Suprapubic skin (tissue), 4 donors: ENCODE results near the gene DLAT. TPM values are rescaled to one million over a fixed set of nuclear protein-coding genes. Genes with fewer than 3 reads are reported as not detected.
"Not testable (repeated sequence)": the region's sequence is repeated elsewhere in the genome, so short reads cannot be mapped to it uniquely, and the experiment has no call there.

Source experiments
- DNase-seq, 2 donors: peaks; one replicate each; pipeline ENCODE4 v3.0.0-alpha.2; 2019; ENCODE audit warnings: low spot score in 2 of 2
- H3K27ac ChIP-seq: fragments of 200-600 bp; sonication (generic); one replicate; pipeline ENCODE4 v1.5.1; 2019
- H3K27me3 ChIP-seq: fragments of 200-600 bp; sonication (generic); one replicate; pipeline ENCODE4 v1.5.1; 2019
- H3K36me3 ChIP-seq: fragments of 200-600 bp; sonication (generic); one replicate; pipeline ENCODE4 v1.5.1; 2019
- H3K4me1 ChIP-seq: fragments of 200-600 bp; sonication (generic); one replicate; pipeline ENCODE4 v1.5.1; 2019
- H3K4me3 ChIP-seq: fragments of 200-600 bp; sonication (generic); one replicate; pipeline ENCODE4 v1.5.1; 2019; ENCODE audit warnings: mild to moderate bottlenecking
- H3K9me3 ChIP-seq: fragments of 200-600 bp; sonication (generic); one replicate; pipeline ENCODE4 v1.5.1; 2019
- CTCF ChIP-seq, 2 donors: fragments of 200-600 bp in 1 of 2; fragments of 450-650 bp in 1 of 2; sonication (generic) in 1 of 2; IDR thresholded peaks; one replicate each; pipeline ENCODE4 v1.5.1; 2016 to 2019; ENCODE audit warnings: antibody characterized with exemption in 2 of 2, mild to moderate bottlenecking in 1 of 2, moderate library complexity in 1 of 2
- EP300 ChIP-seq: sonication (generic); formaldehyde crosslinking; IDR thresholded peaks from one replicate; pipeline ENCODE4 v1.6.1; 2017; ENCODE audit warnings: antibody characterized with exemption
- POLR2A ChIP-seq, 2 donors: fragments of 450-650 bp; IDR thresholded peaks; one replicate each; pipeline ENCODE4 v1.6.1; 2017; ENCODE audit warnings: antibody characterized with exemption in 2 of 2, mild to moderate bottlenecking in 2 of 2, moderate library complexity in 2 of 2
- POLR2AphosphoS5 ChIP-seq, 3 donors: sonication (generic); formaldehyde crosslinking; IDR thresholded peaks; one replicate each; pipeline ENCODE4 v1.6.1; 2017; ENCODE audit warnings: antibody characterized with exemption in 3 of 3
- WGBS: methylation state at CpG from one replicate; pipeline ENCODE4 v1.1.5; 2018; 5-methylcytosine and 5-hydroxymethylcytosine counted together
- total RNA-seq, 4 donors: library from RNA; depleted of rRNA; stranded (reverse); fragments of >200 nt; gene quantifications; one replicate each; pipeline ENCODE4 v1.1.0, GENCODE V29; 2016

The DLAT gene
- total RNA-seq, 4 donors from 2014 or later = 16.0 to 32.5 (median 24.4) TPM

GRCh38 chr11:112087212-112087611 lies 62.0 kb downstream of the DLAT start:
- Histone ChIP-seq H3K4me1 (peaks cover 37% of the 10 kb centered on the region), H3K4me3 (peak overlapping the region; percentile 93), H3K9me3 (no peaks in the 10 kb centered on the region), H3K27me3 (no peaks in the 10 kb centered on the region), H3K27ac (peak overlapping the region; percentile 83), H3K36me3 (peaks cover 64% of the 10 kb centered on the region)
- no peak for TF ChIP-seq POLR2A (IDR thresholded peaks at IDR 0.05)
- no peak for TF ChIP-seq CTCF (IDR thresholded peaks at IDR 0.05)
- no peak for TF ChIP-seq EP300
- TF ChIP-seq POLR2AphosphoS5 (IDR thresholded peaks at IDR 0.05) = no peak
- DNase-seq = no peak
- 20% methylated on average over 10 of the region's 10 CpGs for WGBS

DNA sequence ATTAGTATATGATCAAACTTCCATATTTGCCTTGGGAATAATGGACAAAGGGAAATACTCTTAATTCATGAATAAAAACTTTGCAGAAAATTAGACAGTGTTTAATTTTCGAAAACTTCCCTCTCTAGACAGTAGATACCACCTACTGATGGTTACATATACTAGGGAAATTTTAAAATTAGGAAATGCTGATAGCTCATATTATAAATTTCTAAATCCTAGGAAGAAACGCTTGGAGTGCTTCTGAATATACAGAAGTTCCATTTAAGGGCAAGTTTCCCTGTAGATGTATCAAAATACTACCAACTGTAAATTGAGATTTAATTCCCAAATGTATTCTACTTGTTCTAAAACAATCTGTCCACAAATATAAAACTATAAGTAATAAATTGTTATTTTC lies 70.1 kb downstream of the DLAT start:
- H3K36me3 ChIP-seq = peaks cover 69% of the 10 kb centered on the region
- 95% methylated on average over 2 of the region's 2 CpGs for WGBS

DNA sequence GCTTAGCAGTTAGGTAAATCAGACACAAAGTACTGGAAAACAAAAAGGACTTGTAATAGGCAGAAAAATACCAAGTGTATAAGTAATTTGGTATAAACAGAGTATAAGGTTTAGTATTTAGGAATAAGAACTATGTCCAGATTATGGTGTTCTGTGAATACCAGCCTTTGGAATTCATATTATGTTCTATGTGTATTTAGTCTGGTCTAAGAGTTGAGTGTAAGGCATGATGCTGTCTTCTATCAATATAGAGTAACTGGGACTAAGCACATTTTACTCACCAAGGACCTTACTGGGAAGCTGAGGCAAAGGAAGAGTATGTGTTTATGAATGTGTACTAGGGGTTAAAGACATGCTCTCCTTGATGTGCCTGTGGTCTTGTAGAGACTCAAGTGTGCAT lies 71.0 kb downstream of the DLAT start:
- Histone ChIP-seq H3K9me3 (no peaks in the 10 kb centered on the region), H3K27me3 (no peaks in the 10 kb centered on the region), H3K4me3 (no peak overlapping the region), H3K4me1 (no peaks in the 10 kb centered on the region), H3K27ac (no peak overlapping the region), H3K36me3 (peaks cover 60% of the 10 kb centered on the region)
- TF ChIP-seq POLR2A (IDR thresholded peaks at IDR 0.05) (no peak), EP300 (no peak), CTCF (IDR thresholded peaks at IDR 0.05) (no peak), POLR2AphosphoS5 (IDR thresholded peaks at IDR 0.05) (no peak)
- no peak for DNase-seq

More for the DNA sequence above, 70.1 kb downstream of the DLAT start:
- not testable (repeated sequence) for H3K9me3 ChIP-seq, DNase-seq, H3K4me3 ChIP-seq, H3K27ac ChIP-seq, H3K4me1 ChIP-seq, H3K27me3 ChIP-seq

DNA sequence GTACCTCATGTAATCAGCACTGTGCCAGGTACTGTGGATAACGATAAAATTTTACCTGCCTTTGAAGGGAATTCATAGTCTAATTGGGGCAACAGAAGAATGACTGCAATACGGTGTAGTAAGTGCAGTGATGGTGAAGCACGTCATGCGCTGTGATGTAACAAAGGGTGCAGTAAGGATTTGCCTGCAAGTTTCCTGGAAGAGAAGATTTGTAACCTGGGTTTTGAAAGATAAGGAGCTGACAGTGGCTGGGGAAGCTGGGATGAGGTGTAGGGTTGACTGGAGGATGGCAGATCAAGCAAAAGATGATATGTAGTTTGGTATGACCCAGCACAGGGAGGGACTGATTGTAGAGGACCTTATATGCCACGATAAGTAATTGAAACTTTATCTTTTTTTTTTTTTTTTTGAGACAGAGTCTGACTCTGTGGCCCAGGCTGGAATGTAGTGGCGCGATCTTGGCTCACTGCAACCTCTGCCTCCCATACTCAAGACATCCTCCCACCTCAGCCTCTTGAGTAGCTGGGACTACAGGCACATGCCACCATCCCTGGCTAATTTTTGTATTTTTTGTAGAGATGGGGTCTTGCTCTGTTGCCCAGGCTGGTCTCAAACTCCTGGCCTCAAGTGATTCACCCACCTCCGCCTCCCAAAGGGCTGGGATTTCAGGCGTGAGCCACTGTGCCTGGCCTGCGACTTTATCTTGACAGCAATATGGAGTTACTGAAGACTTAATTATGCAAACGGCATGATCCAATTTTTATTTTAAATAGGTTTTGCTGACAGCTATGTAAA lies 72.7 kb downstream of the DLAT start:
- TF ChIP-seq POLR2AphosphoS5 (IDR thresholded peaks at IDR 0.05) = no peak
- no peak for TF ChIP-seq EP300
- no peak for TF ChIP-seq POLR2A (IDR thresholded peaks at IDR 0.05)
- no peak for TF ChIP-seq CTCF (IDR thresholded peaks at IDR 0.05)
- WGBS = 90% methylated on average over 11 of the region's 11 CpGs
- Histone ChIP-seq H3K9me3 (no peaks in the 10 kb centered on the region), H3K36me3 (peaks cover 44% of the 10 kb centered on the region), H3K4me3 (no peak overlapping the region), H3K27ac (no peak overlapping the region), H3K4me1 (no peaks in the 10 kb centered on the region), H3K27me3 (no peaks in the 10 kb centered on the region)
- DNase-seq = no peak

- no peak overlapping the region for H3K27ac ChIP-seq
- peaks cover 23% of the 10 kb centered on the region for H3K36me3 ChIP-seq
- no peaks in the 10 kb centered on the region for H3K27me3 ChIP-seq
- no peaks in the 10 kb centered on the region for H3K4me1 ChIP-seq
- H3K4me3 ChIP-seq = no peak overlapping the region
- H3K9me3 ChIP-seq = no peaks in the 10 kb centered on the region
- WGBS = 78% methylated on average over 2 of the region's 2 CpGs
- TF ChIP-seq CTCF (IDR thresholded peaks at IDR 0.05) (no peak), POLR2A (IDR thresholded peaks at IDR 0.05) (no peak), EP300 (no peak), POLR2AphosphoS5 (IDR thresholded peaks at IDR 0.05) (no peak)
- DNase-seq = no peak
Measured at GRCh38 chr11:112100462-112100861, 75.3 kb downstream of the DLAT start.
